GM21528 (cell line): ENCODE measurements around the gene TNRC6A.
"Not testable (repeated sequence)": the region's sequence is repeated elsewhere in the genome, so short reads cannot be mapped to it uniquely, and the experiment has no call there.

Experiments used
- ATAC-seq: cut with Tn5 transposase; IDR thresholded peaks from one replicate; pipeline ENCODE4 v1.9.1; 2021; ENCODE audit warnings: mild to moderate bottlenecking, moderate library complexity; ENCODE audit not compliant: unreplicated experiment, low FRiP score

Gene TNRC6A

GRCh38 chr16:24729243-24729950, at the start of gene TNRC6A:
Gene TNRC6A, plus strand, starts transcription at chr16:24729651. Its CDS starts 191 bp downstream, at chr16:24729842.
- ATAC-seq, result peak; percentile 87

GRCh38 chr16:24681793-24682192, 47.7 kb upstream of the TNRC6A start:
- ATAC-seq, result no peak

- no peak for ATAC-seq
These were observed 46.2 kb upstream of the TNRC6A start for GRCh38 chr16:24683250-24683649.

- ATAC-seq, result no peak
These were observed 45.5 kb upstream of the TNRC6A start for GRCh38 chr16:24683847-24684493.

- no peak for ATAC-seq
These were observed 43.7 kb upstream of the TNRC6A start for GRCh38 chr16:24685539-24686432.

- no peak for ATAC-seq
These were observed 42.8 kb upstream of the TNRC6A start for GRCh38 chr16:24686678-24687077.

- ATAC-seq, result no peak
These were observed 41.1 kb upstream of the TNRC6A start for GRCh38 chr16:24688359-24688758.

GRCh38 chr16:24689128-24689527, 40.3 kb upstream of the TNRC6A start:
- ATAC-seq, result no peak

GRCh38 chr16:24692854-24693253, 36.6 kb upstream of the TNRC6A start:
- no peak for ATAC-seq

GRCh38 chr16:24694931-24695330, 34.5 kb upstream of the TNRC6A start:
- no peak for ATAC-seq

GRCh38 chr16:24696699-24697098, 32.8 kb upstream of the TNRC6A start:
- no peak for ATAC-seq

GRCh38 chr16:24698308-24698707, 31.1 kb upstream of the TNRC6A start:
- ATAC-seq, result no peak

- no peak for ATAC-seq
These were observed 30.2 kb upstream of the TNRC6A start for GRCh38 chr16:24699151-24699723.

- no peak for ATAC-seq
These were observed 28.7 kb upstream of the TNRC6A start for GRCh38 chr16:24700549-24701392.

GRCh38 chr16:24701521-24701951, 27.9 kb upstream of the TNRC6A start:
- no peak for ATAC-seq

GRCh38 chr16:24707760-24708159, 21.7 kb upstream of the TNRC6A start:
- ATAC-seq, result not testable (repeated sequence)

GRCh38 chr16:24713379-24713778, 16.1 kb upstream of the TNRC6A start:
- no peak for ATAC-seq

GRCh38 chr16:24717411-24717810, 12.0 kb upstream of the TNRC6A start:
- ATAC-seq, result no peak

- ATAC-seq, result no peak
These were observed 10.4 kb upstream of the TNRC6A start for GRCh38 chr16:24718967-24719521.

GRCh38 chr16:24721830-24722238, 7.6 kb upstream of the TNRC6A start:
- ATAC-seq, result no peak
